Stimulated activated CD4-positive, alpha-beta T cell treated with anti-CD3 and anti-CD28 coated beads, TNF-alpha, amount 100 ng/mL, for 48 hours (primary cell): ENCODE measurements around the gene POC1B.

Source experiments
- DNase-seq, 3 donors: peaks; one replicate each; pipeline ENCODE4 v3.0.0-alpha.2; 2020; ENCODE audit warnings: low read depth in 3 of 3

Gene POC1B

GRCh38 chr12:89389755-89390661 lies 135.8 kb downstream of the POC1B start:
- DNase-seq, result peak in 1 of 3 donors; percentile 4

DNA sequence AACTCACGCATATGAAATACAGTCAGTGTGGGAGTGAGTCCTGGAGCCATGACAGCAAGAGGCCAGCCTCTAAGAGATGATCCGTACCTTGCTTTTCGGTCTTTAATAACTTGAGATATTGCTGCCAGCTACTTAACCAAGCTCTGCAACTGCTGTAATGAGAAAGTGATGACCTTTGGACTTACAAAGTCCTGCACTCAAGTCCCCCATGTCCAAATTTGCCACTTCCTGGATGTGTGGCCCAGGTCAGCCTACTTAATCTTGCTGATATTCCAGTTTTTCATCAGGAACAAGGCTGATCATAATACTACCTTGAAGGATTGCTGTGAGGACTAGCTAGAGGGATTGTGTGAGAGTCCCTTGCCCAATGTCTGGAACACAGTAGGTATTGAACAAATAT lies 139.7 kb downstream of the POC1B start:
- DNase-seq, result no peak

DNA sequence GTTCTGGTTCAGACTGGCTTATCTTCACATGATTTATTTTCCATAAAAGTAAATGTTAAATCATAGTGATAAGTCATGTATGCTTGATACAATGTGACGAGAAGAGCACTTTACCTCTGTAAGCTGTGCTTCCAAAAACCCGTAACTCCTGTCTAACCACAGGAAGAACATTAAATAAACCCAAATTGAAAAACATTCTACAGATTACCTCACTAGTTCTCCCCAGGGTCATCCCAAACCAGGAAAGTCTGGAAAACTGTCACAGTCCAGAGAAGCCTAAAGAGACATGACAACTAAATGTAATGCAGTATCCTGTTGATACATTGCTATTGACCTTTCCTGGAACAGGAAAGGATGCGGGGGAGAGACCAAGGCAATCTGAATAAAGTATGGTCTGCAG lies 141.0 kb downstream of the POC1B start:
- no peak for DNase-seq

DNA sequence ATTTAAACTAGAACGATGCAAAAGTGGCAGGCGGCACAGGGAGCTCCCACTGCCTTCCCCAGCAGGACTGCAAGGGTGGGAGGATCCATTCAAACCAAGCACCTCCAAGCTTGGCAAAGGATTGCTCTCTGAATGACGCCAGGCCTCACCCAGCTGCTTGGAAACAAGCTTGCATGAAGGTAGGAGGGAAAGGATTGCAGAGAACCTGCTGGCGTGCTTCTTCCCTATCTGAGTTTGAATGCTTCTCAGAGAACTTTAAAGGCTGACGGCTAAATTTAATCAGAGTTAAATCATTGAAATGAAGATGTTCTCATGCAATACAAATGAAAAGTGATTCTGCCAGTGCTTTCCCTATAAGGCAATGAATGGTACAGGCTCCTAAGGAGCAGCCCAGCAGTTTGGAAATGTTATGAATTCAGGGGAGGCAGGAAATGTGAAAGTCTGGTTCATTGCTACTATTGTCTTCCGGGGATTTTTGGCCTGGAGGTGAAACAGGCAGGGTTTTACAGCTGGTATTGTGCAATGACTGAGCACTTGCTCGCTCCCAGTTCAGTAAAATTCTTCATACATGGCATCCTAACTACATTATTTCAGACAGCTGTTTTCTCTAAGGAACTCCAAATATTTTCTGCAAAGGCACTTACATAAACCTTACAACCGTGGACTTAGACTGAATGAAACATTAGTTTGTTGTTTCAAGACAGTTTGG lies 141.6 kb downstream of the POC1B start:
- DNase-seq, result no peak

GRCh38 chr12:89383235-89384049 lies 142.4 kb downstream of the POC1B start:
- DNase-seq, result no peak

DNA sequence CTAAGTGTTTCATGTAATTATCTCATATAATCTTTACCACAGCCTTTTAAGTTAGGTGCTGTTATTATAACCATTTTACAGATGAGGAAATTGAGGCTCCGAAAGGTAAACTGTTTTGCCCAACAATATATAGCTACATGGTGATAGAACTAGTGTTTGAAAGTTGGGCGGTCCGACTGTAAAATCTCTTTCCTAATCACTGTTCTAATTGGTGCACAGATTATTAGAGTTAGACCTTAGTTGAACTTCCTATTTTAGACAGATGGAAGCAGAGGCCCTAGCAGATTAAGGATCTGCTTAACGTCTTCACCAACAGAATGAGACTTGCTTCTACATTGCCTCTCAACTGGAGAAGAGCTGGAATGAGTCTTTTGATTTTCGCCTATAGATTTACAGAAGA lies 143.5 kb downstream of the POC1B start:
- no peak for DNase-seq

DNA sequence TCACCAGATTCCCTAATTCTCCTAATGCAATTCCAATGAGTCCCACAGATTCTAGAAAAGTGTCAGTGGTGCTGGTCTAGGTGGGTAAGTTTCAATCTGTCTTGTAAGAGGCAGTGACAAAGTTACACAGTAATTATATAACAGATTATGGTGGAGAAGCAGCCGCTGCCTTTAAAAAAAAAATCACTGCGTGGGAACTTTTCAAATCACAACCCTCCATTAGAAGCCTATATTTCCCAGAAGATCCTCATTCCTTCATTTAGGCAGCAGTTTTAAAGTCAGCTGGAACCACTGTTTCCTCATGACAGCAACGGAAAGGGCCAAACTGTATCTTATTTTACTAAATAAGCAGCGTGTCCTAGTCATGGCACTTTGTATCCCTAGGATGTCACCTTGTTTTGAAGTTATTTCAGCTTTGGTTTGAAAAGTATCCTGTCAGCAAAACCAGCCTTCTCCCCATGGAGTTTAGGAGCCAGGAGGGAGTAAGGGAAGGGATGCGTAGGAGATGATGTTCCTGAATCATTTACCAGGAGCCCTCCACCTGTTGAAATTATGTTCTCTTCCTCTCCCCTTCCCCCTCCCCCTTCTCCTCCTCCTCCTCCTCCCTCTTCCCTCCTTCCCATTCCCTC lies 145.9 kb downstream of the POC1B start:
- no peak for DNase-seq

DNA sequence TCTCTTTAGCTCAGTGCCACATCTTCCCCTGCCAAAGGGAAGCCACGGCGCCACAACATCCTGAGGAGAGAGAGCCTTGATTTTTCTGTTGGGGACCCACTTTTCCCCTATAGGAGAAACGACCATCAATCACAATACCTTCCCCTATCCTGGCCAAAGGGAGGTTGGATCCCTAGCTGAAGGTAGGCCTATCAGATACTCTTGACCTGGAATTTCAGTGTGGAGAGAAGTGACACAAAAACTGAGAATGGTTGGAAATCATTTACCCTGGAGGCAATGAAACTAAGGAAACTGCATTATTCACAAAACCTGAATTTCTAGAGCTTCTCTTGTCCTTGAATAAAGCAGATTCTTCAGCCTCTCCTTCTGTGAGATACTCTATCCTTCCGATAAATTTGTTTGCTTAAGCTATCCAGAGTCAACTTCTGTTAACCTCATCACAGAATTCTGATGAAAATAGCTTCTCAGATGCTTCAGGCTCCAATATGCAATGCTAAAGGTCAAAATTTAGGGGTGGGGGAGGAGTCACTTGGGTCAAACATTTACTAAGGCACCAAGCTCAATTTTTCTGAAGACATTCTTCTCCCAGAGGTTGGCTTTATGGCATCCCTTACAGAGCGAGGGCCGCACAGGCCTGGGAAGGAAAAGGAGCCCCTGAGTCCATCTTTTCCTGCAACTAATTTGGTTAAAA lies 146.6 kb downstream of the POC1B start:
- no peak for DNase-seq

GRCh38 chr12:89376844-89377243 lies 149.0 kb downstream of the POC1B start:
- DNase-seq, result no peak

GRCh38 chr12:89376202-89376529 lies 149.7 kb downstream of the POC1B start:
- no peak for DNase-seq

GRCh38 chr12:89373763-89374572 lies 151.9 kb downstream of the POC1B start:
- no peak for DNase-seq

DNA sequence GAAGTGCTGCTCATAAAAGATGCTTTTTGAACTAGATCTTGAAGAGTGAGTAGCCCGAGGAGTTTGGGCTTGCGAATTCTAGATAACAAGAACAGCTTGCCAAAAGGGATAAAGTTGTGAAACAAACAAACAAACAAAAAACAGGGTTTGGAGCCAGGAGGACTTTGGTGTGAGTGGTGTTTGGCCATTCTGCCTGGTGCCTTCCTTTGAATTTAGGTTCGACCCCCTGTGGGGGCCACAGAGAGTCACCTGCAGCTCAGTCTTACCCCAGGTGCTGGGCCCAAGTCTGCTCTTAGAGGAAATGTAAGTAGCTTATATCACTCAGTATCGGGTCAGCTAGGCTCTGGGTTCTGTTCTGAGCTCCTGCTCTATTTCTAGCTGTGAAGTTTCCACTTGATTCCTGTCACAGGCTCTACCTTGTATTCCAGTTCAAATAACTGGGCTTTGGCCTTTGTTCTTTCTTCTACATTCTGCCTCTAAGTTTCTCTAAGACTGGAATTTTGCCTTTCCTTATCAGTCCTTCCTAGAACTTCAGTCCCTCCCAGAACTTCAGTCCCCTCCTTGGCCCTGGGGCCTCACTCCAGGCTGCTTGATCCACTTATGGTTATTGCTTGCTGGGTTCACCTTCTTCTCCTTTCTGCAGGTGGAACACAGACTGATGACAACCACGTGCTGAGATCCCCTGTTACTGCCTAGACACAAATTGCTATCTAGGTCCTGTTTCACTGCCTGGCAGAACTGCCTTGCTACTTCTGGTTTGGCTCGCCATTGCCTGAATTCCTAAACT lies 153.1 kb downstream of the POC1B start:
- DNase-seq, result no peak

DNA sequence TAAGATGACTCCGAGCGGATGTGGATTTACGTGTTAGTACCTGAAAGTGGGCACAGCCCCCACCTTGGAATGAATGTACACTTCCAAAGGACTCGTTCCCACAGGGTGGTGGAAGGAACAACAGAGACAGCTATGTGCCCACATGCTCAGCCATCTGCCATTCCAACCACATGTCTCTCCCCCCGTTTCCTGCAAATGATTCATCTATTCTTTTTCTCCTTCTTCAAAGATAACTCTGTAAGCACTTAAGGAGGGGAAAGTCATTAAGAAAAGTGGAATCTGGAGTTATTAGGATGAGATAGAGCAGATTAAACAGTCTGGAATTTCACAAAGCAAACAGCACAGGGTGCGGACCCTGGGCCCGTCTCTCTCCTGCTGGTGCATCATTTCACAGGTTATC lies 155.0 kb downstream of the POC1B start:
- DNase-seq, result no peak

- DNase-seq, result no peak
Measured at GRCh38 chr12:89370421-89370831, 155.4 kb downstream of the POC1B start.
